ENCODE data around the gene NHERF1.

GRCh38 chr17:74773414-74773813 lies 25.0 kb downstream of the NHERF1 start:
- TF ChIP-seq CTCF (IDR thresholded peaks at IDR 0.05) (no peak), POLR2A (IDR thresholded peaks at IDR 0.05) (no peak)
